Stimulated activated CD4-positive, alpha-beta T cell treated with anti-CD3 and anti-CD28 coated beads, Interleukin-2, amount 100 ng/mL, for 4 hours (primary cell): Measurements from ENCODE around the gene MSRB3.
"Not testable (repeated sequence)": the region's sequence is repeated elsewhere in the genome, so short reads cannot be mapped to it uniquely, and the experiment has no call there.

Experiments used
- DNase-seq: peaks from one replicate; pipeline ENCODE4 v3.0.0-alpha.2; 2020; ENCODE audit warnings: low read depth

MSRB3 gene

DNA sequence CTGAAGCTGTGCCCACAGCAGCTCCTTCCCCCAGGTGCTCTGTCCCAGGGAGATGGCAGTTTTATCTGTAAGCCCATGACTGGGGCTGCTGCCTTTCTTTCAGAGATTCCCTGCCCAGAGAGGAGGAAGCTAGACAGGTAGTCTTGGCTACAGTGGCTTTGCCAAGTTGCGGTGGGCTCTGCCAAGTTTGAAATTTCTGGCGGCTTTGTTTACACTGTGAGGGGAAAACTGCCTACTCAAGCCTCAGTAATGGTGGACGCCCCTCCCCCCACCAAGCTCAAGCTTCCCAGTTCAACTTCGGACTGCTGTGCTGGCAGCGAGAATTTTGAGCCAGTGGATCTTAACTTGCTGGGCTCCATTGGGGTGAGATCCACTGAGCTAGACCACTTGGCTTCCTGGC is 124.7 kb downstream of the MSRB3 start:
- DNase-seq: no peak

DNA sequence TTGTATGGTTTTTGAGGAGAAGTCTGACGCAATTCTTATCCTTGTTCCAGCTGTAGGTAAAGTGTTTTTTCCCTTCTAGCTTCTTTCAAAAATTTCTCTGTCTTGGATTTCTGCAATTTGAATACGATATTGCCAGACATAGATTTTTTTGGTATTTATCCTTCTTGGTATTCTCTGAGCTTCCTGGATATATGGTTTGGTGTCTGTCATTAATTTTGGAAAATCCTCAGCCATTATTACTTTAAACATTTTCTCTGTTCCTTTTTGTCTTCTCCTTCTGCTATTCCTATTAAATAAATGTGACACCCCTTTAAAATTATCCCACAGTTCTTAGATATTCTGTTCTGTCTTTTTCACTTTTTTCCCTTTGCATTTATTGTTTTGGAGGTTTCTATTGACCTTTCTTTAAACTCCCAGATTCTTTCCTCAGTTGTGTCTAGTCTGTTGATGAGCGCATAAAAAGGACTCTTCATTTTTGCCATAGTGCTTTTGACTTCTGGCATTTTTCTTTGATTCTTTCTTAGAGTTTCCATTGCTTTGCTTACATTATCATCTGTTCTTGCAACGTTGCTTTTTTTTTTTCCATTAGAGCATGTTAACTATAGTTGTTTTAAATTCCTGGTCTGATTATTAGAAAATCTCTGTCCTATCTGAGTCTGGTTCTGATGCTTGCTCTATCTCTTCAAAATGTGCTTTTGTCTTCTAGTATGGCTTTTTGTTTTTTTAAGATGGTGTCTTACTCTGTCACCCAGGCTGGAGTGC is 129.1 kb downstream of the MSRB3 start:
- no peak for DNase-seq

DNA sequence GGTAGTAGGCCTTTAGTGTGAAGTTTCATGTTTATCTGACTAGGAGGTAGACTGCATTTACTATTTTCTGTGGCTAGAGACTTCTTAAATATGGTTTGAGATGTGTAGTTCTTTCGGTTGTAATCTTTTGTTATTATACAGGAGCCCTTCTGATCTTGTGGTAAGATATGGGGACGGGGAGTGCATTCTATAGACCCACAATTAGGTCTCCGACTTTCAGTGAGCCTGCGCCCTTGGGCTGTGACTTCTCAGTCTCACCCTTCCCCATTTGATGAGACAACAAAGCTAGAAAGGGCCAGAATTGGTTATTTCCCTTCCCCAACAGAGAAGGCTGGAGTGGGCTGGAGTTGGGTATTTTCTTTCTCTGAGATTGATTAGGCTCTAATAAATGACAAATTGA is 130.0 kb downstream of the MSRB3 start:
- DNase-seq: no peak

DNA sequence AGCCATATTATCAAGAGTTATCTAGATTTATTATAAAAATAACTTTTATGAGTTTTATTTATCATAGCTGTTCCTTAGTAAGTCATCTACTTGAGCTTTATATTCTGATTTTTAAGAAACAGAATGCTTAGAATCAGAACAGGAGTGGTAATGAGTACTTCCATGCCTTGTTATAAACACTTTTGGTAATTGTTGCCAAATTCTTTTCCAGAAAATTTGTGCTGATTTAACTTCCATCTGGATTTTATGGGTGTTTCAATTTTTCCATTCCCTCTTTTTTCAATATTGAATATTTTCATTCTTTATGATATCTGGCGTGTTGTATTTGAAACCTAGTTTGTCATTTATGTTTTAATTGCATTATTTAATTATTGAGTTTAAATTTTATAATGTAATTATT is 131.2 kb downstream of the MSRB3 start:
- DNase-seq: no peak

DNA sequence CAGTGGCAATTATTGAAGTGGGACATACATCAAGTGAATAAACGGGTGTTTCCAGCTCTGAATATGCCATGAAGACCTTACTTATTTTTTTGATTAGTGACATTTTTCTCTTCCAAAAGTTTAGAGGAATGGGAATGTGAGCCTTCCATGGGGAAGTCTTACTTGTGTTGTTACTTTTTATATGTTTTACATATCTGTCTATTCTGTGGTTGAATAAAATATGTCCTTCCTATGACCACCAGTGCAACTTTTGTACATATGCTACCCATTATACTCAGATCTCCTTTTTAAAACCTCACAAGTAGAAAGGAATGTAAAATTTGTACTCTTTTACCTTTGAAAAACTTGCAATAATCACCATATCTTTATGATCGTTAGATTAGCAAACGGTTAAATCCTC is 132.7 kb downstream of the MSRB3 start:
- no peak for DNase-seq

DNA sequence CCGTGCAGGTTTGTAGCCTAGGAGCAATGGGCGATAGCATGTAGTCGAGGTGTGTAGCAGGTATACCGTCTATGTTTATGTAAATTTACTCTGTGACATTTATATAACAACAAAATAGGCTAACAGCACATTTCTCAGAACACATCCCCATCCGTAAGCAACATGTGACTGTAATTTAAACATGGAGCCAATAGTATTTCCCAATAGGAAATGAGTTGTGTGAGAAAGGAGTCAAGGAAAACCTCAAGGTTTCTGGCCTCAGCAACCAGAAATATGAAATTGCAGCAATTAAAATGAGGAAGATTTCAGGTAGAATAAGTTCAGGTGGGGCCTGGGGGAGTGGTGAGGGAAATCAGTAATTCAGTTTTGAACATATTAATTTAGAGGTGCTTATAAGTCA is 136.0 kb downstream of the MSRB3 start:
- DNase-seq: no peak

DNA sequence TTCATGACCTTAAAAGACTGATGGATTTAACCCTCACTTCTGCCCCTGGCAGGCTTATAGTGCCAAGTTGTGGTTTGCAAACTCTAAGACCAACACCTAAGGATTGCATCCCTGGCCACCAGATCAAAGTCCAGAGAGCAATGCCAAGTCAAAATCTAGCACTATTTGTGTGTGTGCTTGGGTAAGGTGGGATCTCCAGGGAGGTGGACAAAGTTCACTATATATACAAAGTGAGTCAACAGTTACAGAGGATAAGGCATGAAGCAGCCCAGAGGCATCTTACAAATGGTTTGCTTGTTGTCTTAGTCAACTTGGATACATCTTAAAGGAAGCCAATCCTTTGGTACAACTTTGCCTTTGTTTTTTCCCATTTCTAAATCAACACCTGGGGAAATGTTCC is 137.3 kb downstream of the MSRB3 start:
- no peak for DNase-seq

DNA sequence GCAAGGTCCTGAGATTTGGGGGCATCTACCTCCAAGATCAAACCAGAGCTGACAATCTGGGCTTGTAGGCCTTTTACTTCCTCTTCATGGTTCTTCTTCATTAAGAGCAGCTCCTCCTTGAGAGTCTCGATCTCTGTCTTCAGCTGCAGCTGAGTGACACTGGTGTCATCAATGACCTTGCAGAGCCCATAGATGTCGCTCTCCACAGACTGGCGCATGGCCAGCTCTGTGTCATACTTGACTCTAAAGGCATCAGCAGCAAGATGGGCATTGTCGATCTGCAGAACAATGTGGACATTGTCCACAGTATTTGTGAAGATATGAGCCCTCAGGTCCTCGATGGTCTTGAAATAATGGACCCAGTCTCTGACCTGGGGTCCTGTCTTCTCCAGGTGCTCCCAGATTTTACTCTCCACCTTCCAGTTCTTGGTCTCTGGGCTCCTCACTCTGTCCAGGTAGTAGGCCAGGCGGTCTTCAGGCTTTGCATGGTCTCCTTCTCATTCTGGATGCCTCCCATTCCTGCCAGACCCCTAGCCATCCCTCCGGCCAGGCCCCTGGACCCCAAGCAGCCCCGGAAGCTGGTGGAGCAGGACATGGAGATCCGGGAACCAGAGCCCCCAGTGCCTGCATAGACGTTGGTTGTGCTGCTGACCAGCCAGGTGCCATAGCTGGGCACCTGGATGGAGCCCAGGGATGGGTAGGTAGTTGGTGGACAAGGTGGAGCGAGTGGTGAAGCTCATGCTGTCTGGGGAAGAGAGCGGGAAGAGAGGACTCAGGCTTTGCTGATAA is 141.0 kb downstream of the MSRB3 start:
- no peak for DNase-seq

DNA sequence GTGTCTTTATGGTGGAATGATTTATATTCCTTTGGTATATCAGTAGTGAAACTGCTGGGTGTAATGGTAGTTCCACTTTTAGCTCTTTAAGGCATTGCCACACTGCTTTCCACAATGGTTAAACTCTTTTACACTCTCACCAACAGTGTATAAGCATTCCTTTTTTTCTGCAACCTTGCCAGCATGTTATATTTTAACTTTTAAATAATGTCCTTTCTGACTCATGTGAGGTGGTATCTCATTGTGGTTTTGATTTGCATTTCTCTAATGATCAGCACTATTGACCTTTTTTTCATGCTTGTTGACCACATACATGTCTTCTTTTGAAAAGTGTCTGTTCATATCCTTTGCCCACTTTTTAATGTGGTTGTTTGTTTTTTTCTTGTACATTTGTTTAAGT is 142.5 kb downstream of the MSRB3 start:
- no peak for DNase-seq

DNA sequence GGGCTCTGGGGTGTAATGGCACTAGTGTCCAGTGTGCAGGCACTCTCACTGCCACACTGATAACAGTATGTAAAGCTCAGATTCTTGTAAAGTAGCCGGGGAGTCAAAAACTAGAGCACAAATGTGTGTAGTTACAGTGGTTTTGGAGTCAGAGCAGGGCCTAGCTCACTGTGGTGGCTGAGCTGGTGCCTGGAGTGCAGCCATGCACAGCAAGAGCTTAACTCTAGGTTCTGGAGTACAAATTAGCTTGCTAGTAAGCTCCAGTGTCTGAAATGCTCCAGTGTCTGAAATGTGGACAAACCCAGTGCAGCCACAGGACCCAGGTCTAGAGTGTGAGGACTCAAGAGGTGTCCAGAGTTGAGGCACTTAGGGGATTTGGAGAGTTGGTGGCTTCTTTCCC is 149.2 kb downstream of the MSRB3 start:
- DNase-seq: no peak

DNA sequence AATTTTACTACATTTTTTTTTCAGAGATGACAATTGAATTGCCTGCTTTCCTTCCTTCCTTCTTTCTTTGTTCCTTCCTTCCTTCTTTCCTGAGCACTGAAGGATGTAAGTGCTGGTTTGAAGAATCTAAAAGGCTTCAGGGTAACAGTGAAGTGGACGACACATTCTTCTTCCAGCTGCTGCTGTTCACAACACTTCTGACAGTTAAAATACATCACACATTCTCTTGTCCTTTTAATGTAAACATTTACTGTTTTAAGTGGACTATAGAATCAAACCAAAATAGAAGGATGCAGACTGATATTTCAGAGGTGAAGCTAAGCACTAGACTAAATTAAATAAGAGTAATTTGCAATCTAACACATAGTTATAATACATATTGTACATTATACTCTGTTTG is 151.5 kb downstream of the MSRB3 start:
- DNase-seq: no peak

DNA sequence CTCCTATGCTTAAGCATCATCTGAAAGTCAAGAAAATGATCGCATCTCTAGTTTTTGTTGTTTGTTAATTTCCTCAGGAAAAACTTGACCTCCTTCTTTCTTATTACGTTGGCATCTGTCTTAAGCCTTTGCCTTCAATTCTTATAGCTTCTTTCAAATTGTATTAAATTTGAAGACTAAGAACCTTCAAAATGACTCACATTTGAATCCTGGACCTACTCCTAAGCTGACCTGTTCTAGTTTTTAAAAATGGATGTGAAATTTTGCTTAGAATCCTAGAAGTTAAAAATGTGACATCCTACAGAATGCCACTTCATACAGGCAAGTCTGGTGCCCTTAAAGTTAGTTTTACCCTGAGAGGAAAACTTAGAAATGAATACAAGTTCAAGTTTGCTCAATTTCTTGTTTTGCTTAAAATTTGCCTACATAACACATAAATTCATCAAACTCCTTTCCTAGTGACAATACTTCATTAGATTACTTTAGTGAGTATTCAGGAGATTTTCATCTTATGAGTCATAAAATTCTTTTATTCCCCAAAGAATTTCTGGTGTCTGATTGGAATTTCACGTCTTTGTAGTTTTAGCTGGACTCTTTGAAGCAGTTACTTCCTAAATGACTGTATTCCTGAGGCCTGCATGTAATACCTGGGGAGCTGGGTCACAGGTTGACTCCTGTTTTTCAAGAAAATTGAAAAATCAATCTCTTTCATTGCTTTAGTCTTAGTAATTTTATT is 152.3 kb downstream of the MSRB3 start:
- no peak for DNase-seq

DNA sequence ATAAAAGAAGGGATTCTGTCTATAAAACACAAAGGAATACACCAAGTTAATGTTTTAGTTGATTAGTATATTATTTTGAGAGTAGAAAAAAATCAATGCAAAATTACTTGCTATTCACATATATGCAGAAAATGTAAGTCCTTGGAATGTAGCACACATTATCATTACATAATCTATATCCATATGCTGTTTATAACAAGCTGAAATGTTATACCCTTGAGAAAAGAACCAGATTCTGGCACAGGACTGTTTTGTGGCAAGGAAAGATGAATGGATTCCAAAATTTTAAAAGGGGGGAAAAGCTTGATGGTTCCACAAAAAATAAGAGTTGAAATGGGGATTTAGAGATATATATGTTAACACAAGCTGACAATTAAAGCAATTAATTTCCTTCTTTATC is 153.6 kb downstream of the MSRB3 start:
- no peak for DNase-seq

DNA sequence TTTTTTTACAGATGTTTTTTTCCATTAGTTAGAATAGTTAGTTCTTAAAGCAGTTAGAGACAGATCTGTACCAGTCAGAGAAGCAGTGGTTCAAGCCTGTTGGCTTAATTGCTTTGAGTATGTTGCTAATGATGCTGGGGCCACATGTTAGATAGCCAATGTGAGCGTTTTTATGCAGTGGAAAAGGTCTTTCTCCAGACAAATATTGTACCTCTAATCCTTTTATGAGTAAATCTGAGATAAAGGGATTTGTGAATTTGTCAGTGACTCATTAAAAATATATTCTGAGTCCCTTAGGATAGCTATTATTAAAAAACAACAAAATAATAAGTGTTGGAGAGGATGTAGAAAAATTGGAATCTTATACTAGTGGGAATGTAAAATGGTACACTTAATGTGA is 154.2 kb downstream of the MSRB3 start:
- DNase-seq: no peak

DNA sequence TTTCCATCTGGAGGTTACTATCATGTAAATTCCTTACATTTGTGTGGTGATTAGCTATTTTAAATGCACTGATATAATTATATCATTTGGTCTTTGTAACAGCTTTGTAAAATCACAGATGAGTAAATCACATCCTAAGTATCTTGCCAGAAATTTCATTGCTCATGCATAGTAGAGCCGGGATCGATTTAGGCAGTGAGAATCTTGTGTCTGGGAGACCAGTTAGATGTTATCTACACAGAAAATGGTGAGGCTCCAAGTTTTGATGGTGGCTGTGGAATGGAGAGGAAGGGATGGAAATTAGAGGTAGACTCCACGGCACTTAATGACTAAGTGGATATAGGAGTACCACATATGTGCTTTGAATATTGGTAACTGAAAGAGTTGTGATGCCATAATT is 156.3 kb downstream of the MSRB3 start:
- no peak for DNase-seq

DNA sequence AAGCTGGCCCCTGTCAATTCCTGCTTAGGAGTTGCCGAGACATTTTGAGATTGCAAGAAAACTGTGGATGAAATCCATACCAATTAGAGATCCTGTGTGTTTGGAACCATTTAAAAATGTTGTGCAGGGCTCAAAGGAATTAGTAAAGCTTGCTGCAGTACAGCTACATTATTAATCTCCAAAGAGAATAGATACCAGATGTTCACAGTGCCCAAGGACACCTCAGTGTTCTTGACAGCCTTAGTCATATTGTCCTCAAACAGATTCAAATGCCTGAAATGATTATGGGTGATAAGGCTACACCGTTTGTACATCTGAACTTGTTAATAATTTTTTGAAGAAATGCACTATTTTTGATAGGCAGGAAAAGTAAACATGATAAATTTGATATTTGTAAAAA is 164.6 kb downstream of the MSRB3 start:
- no peak for DNase-seq

DNA sequence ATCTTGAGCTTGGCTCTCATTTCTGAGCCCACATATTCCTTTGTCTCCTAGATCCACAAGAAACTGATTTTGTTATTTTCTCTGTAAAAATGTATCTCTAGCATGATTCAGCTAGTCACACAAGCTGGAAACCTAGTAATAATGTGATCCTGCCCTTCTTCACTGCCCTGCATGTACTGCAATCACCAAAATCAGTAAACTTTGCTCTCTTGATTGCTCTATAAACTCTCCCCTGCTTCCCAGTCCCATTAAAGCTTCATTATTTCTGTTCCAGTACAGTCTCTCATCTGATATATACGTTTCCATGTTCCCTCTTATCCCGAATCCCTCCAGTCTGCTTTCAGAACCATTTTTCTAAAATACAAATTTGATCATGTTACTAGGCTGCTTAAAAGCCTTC is 166.5 kb downstream of the MSRB3 start:
- no peak for DNase-seq

DNA sequence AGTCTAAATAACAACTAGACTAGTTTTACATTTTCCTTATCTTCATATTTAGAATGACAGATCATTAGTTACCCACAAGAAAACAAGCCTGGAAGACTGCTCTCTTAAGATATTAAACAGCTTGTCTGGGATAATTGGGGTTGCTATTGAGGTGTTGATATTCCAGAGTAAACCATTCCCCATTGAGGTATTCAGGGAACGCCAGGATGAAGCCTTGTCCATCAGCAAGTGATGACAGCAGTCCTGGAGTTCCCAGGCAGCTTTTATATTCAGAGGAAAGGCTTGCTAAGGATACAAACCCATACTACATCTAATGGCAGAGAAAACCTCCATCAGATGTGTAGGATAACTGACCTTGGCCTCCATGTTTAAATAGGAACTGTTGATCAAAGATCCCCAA is 168.4 kb downstream of the MSRB3 start:
- no peak for DNase-seq

DNA sequence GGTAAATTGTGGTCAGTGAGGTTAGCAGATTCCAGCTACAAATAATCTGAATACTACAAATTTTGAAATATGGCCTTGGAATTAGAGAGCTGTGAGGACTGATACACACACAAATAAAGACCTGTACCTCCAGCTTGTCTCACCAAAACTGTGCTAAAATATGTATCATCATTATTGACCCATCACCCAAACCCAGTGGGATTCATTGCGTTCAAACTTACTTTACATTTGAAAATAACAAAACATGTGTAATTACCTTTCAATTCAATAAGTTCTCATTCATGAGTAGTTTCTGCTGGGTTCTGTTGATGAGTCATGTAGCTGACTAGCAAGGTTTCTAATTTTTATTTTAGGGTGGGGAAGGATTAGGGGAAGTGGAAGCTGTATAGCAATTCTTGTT is 170.9 kb downstream of the MSRB3 start:
- no peak for DNase-seq

DNA sequence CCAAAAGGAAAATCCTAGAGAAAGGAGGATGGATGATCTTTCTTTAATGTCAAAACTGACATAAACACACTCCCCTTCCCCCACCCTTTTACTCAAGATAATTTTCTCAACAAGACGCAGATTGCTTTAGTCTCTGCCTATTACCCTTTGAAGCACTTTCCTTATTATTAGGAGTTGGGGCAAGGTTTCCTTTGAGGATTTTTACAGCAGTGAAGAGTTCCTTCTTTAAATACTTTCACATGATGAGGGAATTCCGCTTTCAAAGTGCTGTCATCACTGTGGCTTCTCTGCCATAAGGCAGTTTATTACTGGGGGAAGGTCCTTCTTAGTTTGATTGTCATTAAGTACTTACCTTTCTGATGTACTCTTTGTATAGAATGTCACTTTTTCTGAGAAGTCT is 172.1 kb downstream of the MSRB3 start:
- no peak for DNase-seq

DNA sequence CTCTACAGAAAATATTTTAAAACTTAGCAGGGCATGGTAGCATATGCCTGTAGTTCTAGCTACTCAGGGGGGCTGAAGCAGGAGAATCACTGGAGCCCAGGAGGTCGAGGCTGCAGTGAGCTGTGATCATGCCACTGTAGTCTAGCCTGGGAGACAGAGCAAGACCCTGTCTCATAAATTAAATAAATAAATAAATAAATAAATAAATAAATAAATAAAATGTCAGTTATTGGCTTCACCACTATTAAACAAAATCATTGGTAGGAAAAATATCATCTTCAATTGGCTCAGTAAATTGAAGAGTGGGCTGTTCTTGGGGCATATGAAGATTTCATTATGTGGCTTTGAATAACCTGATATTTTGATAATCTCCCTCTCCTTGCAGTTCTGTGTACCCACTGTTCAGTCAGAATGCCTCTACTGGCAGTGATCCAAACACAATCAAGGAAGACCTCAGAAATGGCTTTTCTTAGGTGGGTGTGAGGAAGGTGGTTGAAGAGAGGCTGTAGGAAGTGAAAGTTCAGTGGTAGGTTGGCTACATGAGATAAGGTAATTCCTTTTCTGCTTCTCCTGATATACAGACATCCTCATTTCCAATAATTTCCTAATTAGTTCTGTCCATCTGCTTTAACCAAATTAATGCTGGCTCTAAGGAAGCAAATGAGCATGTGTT is 175.8 kb downstream of the MSRB3 start:
- no peak for DNase-seq

DNA sequence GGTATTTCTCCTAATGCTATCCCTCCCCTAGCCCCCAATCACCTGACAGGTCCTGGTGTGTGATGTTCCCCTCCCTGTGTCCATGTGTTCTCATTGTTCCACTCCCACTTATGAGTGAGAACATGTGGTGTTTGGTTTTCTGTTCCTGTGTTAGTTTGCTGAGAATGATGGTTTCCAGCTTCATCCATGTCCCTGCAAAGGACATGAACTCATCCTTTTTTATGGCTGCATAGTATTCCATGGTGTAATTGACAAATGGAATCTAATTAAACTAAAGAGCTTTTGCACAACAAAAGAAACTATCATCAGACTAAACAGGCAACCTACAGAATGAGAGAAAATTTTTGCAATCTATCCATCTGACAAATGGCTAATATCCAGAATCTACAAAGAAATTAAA is 178.9 kb downstream of the MSRB3 start:
- DNase-seq: not testable (repeated sequence)

DNA sequence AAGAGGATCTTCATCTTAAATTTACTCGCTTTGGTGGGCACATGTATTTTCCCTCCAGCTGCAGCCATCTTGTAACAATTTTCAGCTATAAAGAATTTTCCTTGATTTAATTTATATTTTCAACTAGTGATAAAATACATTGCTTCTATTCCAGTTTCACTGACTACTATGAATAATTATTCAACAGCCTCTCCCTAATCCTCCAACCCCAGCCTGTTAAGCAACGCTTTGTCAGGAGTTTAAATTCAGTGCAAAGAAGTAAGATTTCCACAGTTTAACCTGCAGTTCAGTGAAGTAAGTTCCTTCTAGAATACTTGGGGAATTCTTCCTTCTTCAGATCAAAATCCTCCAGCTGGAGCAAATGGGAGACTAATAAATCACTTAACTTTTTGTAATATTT is 180.2 kb downstream of the MSRB3 start:
- no peak for DNase-seq
